ENCODE results near the gene FSD1.
A peak's percentile ranks its signal among the peaks of the same experiment; 100 is the strongest.

The FSD1 gene

GRCh38 chr19:4360641-4361151 is 56.3 kb downstream of the FSD1 start:
- TF ChIP-seq FOXP2 (optimal IDR thresholded peaks at IDR 0.05; ENCODE audit: borderline replicate concordance, extremely low read depth, extremely low read length, insufficient read depth) (no peak), POLR2AphosphoS5 (IDR thresholded peaks at IDR 0.05; ENCODE audit: low read depth, low read length) (no peak), SIN3A (IDR thresholded peaks at IDR 0.05; ENCODE audit: borderline replicate concordance, insufficient read depth, low read length) (no peak), REST (IDR thresholded peaks at IDR 0.05; ENCODE audit: insufficient read depth in 1 of 2, low read depth in 2 of 2, low read length in 2 of 2) (no peak), TAF1 (IDR thresholded peaks at IDR 0.05; ENCODE audit: borderline replicate concordance, insufficient read depth, low read length) (no peak)

GRCh38 chr19:4361152-4362046 is 57.0 kb downstream of the FSD1 start:
- TF ChIP-seq TAF1 (IDR thresholded peaks at IDR 0.05; ENCODE audit: borderline replicate concordance, insufficient read depth, low read length) (no peak), SIN3A (IDR thresholded peaks at IDR 0.05; ENCODE audit: borderline replicate concordance, insufficient read depth, low read length) (no peak), POLR2AphosphoS5 (IDR thresholded peaks at IDR 0.05; ENCODE audit: low read depth, low read length) (no peak), FOXP2 (optimal IDR thresholded peaks at IDR 0.05; ENCODE audit: borderline replicate concordance, extremely low read depth, extremely low read length, insufficient read depth) (no peak), REST (IDR thresholded peaks at IDR 0.05; ENCODE audit: insufficient read depth in 1 of 2, low read depth in 2 of 2, low read length in 2 of 2) (no peak)

- TF ChIP-seq POLR2AphosphoS5 (IDR thresholded peaks at IDR 0.05; ENCODE audit: low read depth, low read length) (0 out of 2 replicates have a peak, but pooled peaks have one; percentile 15), REST (IDR thresholded peaks at IDR 0.05; ENCODE audit: insufficient read depth in 1 of 2, low read depth in 2 of 2, low read length in 2 of 2) (no peak), TAF1 (IDR thresholded peaks at IDR 0.05; ENCODE audit: borderline replicate concordance, insufficient read depth, low read length) (no peak)
Observed at GRCh38 chr19:4362101-4362828, 57.9 kb downstream of the FSD1 start.

GRCh38 chr19:4362831-4363545 is 58.6 kb downstream of the FSD1 start:
- TF ChIP-seq REST (IDR thresholded peaks at IDR 0.05; ENCODE audit: insufficient read depth in 1 of 2, low read depth in 2 of 2, low read length in 2 of 2) = no peak
- TF ChIP-seq POLR2AphosphoS5 (IDR thresholded peaks at IDR 0.05; ENCODE audit: low read depth, low read length) = peak; percentile 30; the same call in 1 of the 2 replicates
- no peak for TF ChIP-seq FOXP2 (optimal IDR thresholded peaks at IDR 0.05; ENCODE audit: borderline replicate concordance, extremely low read depth, extremely low read length, insufficient read depth)

Data from PFSK-1 (cell line).